DLD1 (cell line): Measurements from ENCODE around the gene CYB5R3.

Experiments
- in situ Hi-C: cut with HindIII; loops from 2 replicates; pipeline ENCODE4 v1.10.0; 2017; ENCODE audit warnings: low sequenced_read_pairs

The CYB5R3 gene

GRCh38 chr22:42646569-42647525 lies 2.3 kb downstream of the CYB5R3 start:
- in situ Hi-C loops = no loop called here

GRCh38 chr22:42645938-42646568 lies 3.1 kb downstream of the CYB5R3 start:
- in situ Hi-C loops = no loop called here

GRCh38 chr22:42645341-42645937 lies 3.8 kb downstream of the CYB5R3 start:
- in situ Hi-C loops = no loop called here

GRCh38 chr22:42644422-42645340 lies 4.5 kb downstream of the CYB5R3 start:
- in situ Hi-C loops = no loop called here

GRCh38 chr22:42643634-42644421 lies 5.4 kb downstream of the CYB5R3 start:
- in situ Hi-C loops = no loop called here

- in situ Hi-C loops = no loop called here
Measured at GRCh38 chr22:42642806-42643633, 6.2 kb downstream of the CYB5R3 start.

GRCh38 chr22:42641801-42642413 lies 7.3 kb downstream of the CYB5R3 start:
- in situ Hi-C loops = no loop called here

GRCh38 chr22:42639541-42640241 lies 9.5 kb downstream of the CYB5R3 start:
- in situ Hi-C loops = loop anchor here (10.0 kb wide), 1 partner anchor 105 kb away; no protein-coding TSS in a partner anchor

- in situ Hi-C loops = loop anchor here (10.0 kb wide), 1 partner anchor 107 kb away; no protein-coding TSS in a partner anchor
Measured at GRCh38 chr22:42637555-42637954, 11.6 kb downstream of the CYB5R3 start.

GRCh38 chr22:42636506-42636905 lies 12.7 kb downstream of the CYB5R3 start:
- in situ Hi-C loops = loop anchor here (10.0 kb wide), 1 partner anchor 108 kb away; no protein-coding TSS in a partner anchor

- in situ Hi-C loops = loop anchor here (10.0 kb wide), 1 partner anchor 109 kb away; no protein-coding TSS in a partner anchor
Measured at GRCh38 chr22:42635531-42635930, 13.7 kb downstream of the CYB5R3 start.

- in situ Hi-C loops = loop anchor here (10.0 kb wide), 1 partner anchor 112 kb away; no protein-coding TSS in a partner anchor
Measured at GRCh38 chr22:42633013-42633412, 16.2 kb downstream of the CYB5R3 start.

GRCh38 chr22:42632096-42632495 lies 17.1 kb downstream of the CYB5R3 start:
- in situ Hi-C loops = loop anchor here (10.0 kb wide), 1 partner anchor 113 kb away; no protein-coding TSS in a partner anchor

- in situ Hi-C loops = loop anchor here (10.0 kb wide), 1 partner anchor 114 kb away; no protein-coding TSS in a partner anchor
Measured at GRCh38 chr22:42630901-42631602, 18.1 kb downstream of the CYB5R3 start.

- in situ Hi-C loops = loop anchor here (10.0 kb wide), 1 partner anchor 115 kb away; no protein-coding TSS in a partner anchor
Measured at GRCh38 chr22:42630211-42630610, 19.0 kb downstream of the CYB5R3 start.

GRCh38 chr22:42627981-42628380 lies 21.2 kb downstream of the CYB5R3 start:
- in situ Hi-C loops = no loop called here
